HEK293 (cell line): Measurements from ENCODE around the gene SEMA4B.

Source experiments
- CTCF ChIA-PET: fragments of 350-600 bp; formaldehyde crosslinking; extraction: SDS; loops from one replicate; lab custom pipeline; 2021; ENCODE audit warnings: antibody characterized with exemption; lab: Yijun Ruan, JAX
- POLR2A ChIA-PET: fragments of 300-600 bp; formaldehyde crosslinking; extraction: SDS; loops from one replicate; lab custom pipeline; 2020; ENCODE audit warnings: antibody characterized with exemption, inconsistent platforms; lab: Yijun Ruan, JAX
- H3K27ac ChIP-seq: fragments of 200-500 bp; sonication (Bioruptor generic); 2 replicates; pipeline ENCODE4 v1.5.1; 2014; ENCODE audit warnings: low read depth, low read length, control low read depth, inconsistent platforms; ENCODE audit errors: extremely low read depth
- H3K36me3 ChIP-seq, 2 experiments: fragments of 200-500 bp in 1 of 2; sonication (Bioruptor generic) in 1 of 2; 1 replicate in 1 of 2; 2 replicates in 1 of 2; pipeline ENCODE4 v1.5.1; 2014 to 2017; ENCODE audit warnings: inconsistent platforms in 2 of 2, low read length in 2 of 2; ENCODE audit not compliant: control insufficient read depth in 2 of 2, insufficient read depth in 1 of 2
- H3K4me1 ChIP-seq: fragments of 200-500 bp; sonication (Bioruptor generic); 2 replicates; pipeline ENCODE4 v1.5.1; 2014; ENCODE audit warnings: mild to moderate bottlenecking, low read length, inconsistent platforms; ENCODE audit not compliant: control insufficient read depth, insufficient read depth
- H3K4me3 ChIP-seq: 2 replicates; pipeline ENCODE4 v1.5.1; 2011; ENCODE audit warnings: low read depth, mild to moderate bottlenecking, control low read depth, low read length, moderate library complexity
- H3K9me3 ChIP-seq: fragments of 200-500 bp; sonication (Bioruptor generic); 2 replicates; pipeline ENCODE4 v1.5.1; 2014; ENCODE audit warnings: low read depth, low read length, inconsistent platforms; ENCODE audit not compliant: control insufficient read depth, insufficient read depth
- BCL11A ChIP-seq: fragments of 450-650 bp; formaldehyde crosslinking; IDR thresholded peaks from 2 replicates; pipeline ENCODE4 v1.5.1; 2016; ENCODE audit warnings: low read depth, missing biosample characterization, missing genetic modification characterization
- GLIS1 ChIP-seq: fragments of 450-650 bp; formaldehyde crosslinking; IDR thresholded peaks from 2 replicates; pipeline ENCODE4 v1.5.1; 2016; ENCODE audit warnings: missing biosample characterization, missing genetic modification characterization
- GLIS2 ChIP-seq: fragments of 450-650 bp; formaldehyde crosslinking; IDR thresholded peaks from 2 replicates; pipeline ENCODE4 v1.5.1; 2016; ENCODE audit warnings: missing biosample characterization, missing genetic modification characterization
- IKZF3 ChIP-seq: fragments of 450-650 bp; IDR thresholded peaks from 2 replicates; pipeline ENCODE4 v1.5.0; 2018; ENCODE audit warnings: missing biosample characterization, mild to moderate bottlenecking, missing genetic modification characterization, moderate library complexity
- KLF1 ChIP-seq: fragments of 450-650 bp; formaldehyde crosslinking; IDR thresholded peaks from 2 replicates; pipeline ENCODE4 v1.5.1; 2016; ENCODE audit warnings: missing biosample characterization, missing genetic modification characterization
- ZBTB17 ChIP-seq: fragments of 450-650 bp; formaldehyde crosslinking; IDR thresholded peaks from 2 replicates; pipeline ENCODE4 v1.5.1; 2016; ENCODE audit warnings: missing biosample characterization, missing genetic modification characterization
- ZFP3 ChIP-seq: fragments of 450-650 bp; formaldehyde crosslinking; IDR thresholded peaks from 2 replicates; pipeline ENCODE4 v1.5.1; 2016; ENCODE audit warnings: low read depth, missing biosample characterization, missing genetic modification characterization
- ZNF19 ChIP-seq: fragments of 450-650 bp; formaldehyde crosslinking; IDR thresholded peaks from 2 replicates; pipeline ENCODE4; 2016; ENCODE audit warnings: missing biosample characterization, missing genetic modification characterization, low read depth
- ZNF404 ChIP-seq: fragments of 450-650 bp; formaldehyde crosslinking; IDR thresholded peaks from 2 replicates; pipeline ENCODE4 v1.5.1; 2017; ENCODE audit warnings: missing biosample characterization, missing genetic modification characterization
- ZNF629 ChIP-seq: fragments of 450-650 bp; formaldehyde crosslinking; IDR thresholded peaks from 2 replicates; pipeline ENCODE4 v1.5.1; 2017; ENCODE audit warnings: missing biosample characterization, missing genetic modification characterization
- TF ChIP-seq, protein P1 (sequence below): fragments of 450-650 bp; formaldehyde crosslinking; IDR thresholded peaks from 2 replicates; pipeline ENCODE4 v1.5.1; 2016; ENCODE audit warnings: missing biosample characterization, missing genetic modification characterization
- TF ChIP-seq, protein P2 (sequence below): fragments of 450-650 bp; formaldehyde crosslinking; IDR thresholded peaks from 2 replicates; pipeline ENCODE4 v1.5.1; 2016; ENCODE audit warnings: missing biosample characterization, missing genetic modification characterization
- TF ChIP-seq, protein P3 (sequence below): fragments of 450-650 bp; formaldehyde crosslinking; IDR thresholded peaks from 2 replicates; pipeline ENCODE4 v1.5.1; 2016; ENCODE audit warnings: missing biosample characterization, missing genetic modification characterization
- TF ChIP-seq, protein P4 (sequence below): fragments of 450-650 bp; formaldehyde crosslinking; IDR thresholded peaks from 2 replicates; pipeline ENCODE4 v1.5.1; 2016; ENCODE audit warnings: missing biosample characterization, missing genetic modification characterization
- TF ChIP-seq, protein P5 (sequence below): fragments of 450-650 bp; formaldehyde crosslinking; IDR thresholded peaks from 2 replicates; pipeline ENCODE4 v1.5.1; 2016; ENCODE audit warnings: missing biosample characterization, missing genetic modification characterization
- TF ChIP-seq, protein P6 (sequence below): fragments of 450-650 bp; formaldehyde crosslinking; IDR thresholded peaks from 2 replicates; pipeline ENCODE4 v1.5.1; 2016; ENCODE audit warnings: missing biosample characterization, missing genetic modification characterization
- TF ChIP-seq, protein P7 (sequence below): fragments of 450-650 bp; formaldehyde crosslinking; IDR thresholded peaks from 2 replicates; pipeline ENCODE4 v1.5.1; 2016; ENCODE audit warnings: missing biosample characterization, missing genetic modification characterization
- TF ChIP-seq, protein P8 (sequence below): IDR thresholded peaks from 2 replicates; pipeline ENCODE4 v1.6.1; 2011; ENCODE audit warnings: mild to moderate bottlenecking, low read depth, low read length, borderline replicate concordance

The SEMA4B gene

DNA sequence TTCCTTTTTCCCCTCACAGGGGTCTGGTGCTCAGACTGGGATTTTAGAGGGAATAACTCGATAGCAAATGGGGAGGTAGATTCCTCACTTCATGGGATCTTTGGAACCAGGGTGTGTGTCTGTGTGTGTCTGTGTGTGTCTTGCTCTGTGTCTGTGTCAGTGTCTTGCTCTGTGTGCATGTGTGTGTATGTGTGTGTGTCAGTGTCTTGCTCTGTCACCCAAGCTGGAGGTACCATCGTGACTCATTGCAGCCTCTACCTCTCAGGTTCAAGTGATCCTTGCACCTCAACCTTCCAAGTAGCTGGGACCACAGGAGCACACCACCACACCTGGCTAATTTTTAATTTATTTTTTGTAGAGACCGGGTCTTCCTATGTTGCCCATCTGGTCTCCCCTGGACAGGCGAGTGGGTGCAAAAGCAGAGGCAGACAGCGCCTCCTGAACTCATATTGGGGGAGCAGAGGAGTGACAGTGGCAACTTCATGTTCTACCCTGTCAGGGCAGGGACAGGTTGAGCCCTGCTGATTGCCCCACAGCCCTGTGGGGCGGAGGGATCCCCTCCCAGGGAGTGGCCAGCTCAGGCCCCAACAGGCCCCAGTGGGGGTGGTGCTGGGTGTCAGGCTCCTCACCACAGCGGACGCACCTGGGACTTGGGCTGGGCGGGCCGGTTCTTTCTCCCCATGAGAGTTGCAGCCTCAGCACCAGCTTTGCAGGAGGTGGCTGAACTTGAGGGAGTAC lies 10.4 kb upstream of the SEMA4B start (continued):
- TF ChIP-seq GLIS2 (tag by site-specific recombination) = peak; percentile 55
- TF ChIP-seq GLIS1 (tag by site-specific recombination) = peak; percentile 96
- TF ChIP-seq, protein P1, sequence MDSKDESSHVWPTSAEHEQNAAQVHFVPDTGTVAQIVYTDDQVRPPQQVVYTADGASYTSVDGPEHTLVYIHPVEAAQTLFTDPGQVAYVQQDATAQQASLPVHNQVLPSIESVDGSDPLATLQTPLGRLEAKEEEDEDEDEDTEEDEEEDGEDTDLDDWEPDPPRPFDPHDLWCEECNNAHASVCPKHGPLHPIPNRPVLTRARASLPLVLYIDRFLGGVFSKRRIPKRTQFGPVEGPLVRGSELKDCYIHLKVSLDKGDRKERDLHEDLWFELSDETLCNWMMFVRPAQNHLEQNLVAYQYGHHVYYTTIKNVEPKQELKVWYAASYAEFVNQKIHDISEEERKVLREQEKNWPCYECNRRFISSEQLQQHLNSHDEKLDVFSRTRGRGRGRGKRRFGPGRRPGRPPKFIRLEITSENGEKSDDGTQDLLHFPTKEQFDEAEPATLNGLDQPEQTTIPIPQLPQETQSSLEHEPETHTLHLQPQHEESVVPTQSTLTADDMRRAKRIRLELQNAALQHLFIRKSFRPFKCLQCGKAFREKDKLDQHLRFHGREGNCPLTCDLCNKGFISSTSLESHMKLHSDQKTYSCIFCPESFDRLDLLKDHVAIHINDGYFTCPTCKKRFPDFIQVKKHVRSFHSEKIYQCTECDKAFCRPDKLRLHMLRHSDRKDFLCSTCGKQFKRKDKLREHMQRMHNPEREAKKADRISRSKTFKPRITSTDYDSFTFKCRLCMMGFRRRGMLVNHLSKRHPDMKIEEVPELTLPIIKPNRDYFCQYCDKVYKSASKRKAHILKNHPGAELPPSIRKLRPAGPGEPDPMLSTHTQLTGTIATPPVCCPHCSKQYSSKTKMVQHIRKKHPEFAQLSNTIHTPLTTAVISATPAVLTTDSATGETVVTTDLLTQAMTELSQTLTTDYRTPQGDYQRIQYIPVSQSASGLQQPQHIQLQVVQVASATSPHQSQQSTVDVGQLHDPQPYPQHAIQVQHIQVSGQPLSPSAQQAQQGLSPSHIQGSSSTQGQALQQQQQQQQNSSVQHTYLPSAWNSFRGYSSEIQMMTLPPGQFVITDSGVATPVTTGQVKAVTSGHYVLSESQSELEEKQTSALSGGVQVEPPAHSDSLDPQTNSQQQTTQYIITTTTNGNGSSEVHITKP = peak; percentile 78
- TF ChIP-seq, protein P2, sequence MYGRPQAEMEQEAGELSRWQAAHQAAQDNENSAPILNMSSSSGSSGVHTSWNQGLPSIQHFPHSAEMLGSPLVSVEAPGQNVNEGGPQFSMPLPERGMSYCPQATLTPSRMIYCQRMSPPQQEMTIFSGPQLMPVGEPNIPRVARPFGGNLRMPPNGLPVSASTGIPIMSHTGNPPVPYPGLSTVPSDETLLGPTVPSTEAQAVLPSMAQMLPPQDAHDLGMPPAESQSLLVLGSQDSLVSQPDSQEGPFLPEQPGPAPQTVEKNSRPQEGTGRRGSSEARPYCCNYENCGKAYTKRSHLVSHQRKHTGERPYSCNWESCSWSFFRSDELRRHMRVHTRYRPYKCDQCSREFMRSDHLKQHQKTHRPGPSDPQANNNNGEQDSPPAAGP (tag by site-specific recombination) = 0 out of 2 replicates have a peak, but pooled peaks have one; percentile 20
- peak; percentile 94 for TF ChIP-seq KLF1 (tag by site-specific recombination)
- no peak for TF ChIP-seq ZNF404 (tag by site-specific recombination)

DNA sequence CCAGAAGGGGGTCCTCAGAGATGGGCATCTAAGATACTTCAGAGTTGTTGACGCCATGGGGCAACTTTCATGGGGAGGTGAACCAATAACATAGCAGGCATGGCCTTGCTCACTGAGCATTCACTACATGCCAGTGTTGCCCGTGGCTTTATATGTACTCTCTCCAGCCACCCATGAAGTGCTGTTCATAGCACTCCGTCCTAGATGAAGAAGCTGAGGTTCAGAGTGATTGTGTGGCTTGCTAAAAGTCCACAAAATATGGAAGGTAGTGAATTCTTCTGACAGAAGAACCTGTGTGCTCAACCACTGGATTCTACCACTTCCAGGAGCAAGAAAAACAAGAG lies 9.8 kb upstream of the SEMA4B start:
- Histone ChIP-seq H3K27ac (no peak overlapping the region), H3K4me3 (no peak overlapping the region), H3K36me3 (no peaks in the 10 kb centered on the region; a peak in 1 of 3 replicates), H3K9me3 (no peaks in the 10 kb centered on the region), H3K4me1 (peaks cover 7% of the 10 kb centered on the region)
- CTCF ChIA-PET = interaction anchor here (2.7 to 3.1 kb wide), 2 partner anchors 23 to 27 kb away, joined by 7 to 12 read pairs; no protein-coding TSS in a partner anchor
- POLR2A ChIA-PET = interaction anchor here (1.5 to 3.2 kb wide), 2 partner anchors 10 to 22 kb away, joined by 3 to 48 read pairs; partner anchors contain the start of gene SEMA4B
- TF ChIP-seq, protein P3, sequence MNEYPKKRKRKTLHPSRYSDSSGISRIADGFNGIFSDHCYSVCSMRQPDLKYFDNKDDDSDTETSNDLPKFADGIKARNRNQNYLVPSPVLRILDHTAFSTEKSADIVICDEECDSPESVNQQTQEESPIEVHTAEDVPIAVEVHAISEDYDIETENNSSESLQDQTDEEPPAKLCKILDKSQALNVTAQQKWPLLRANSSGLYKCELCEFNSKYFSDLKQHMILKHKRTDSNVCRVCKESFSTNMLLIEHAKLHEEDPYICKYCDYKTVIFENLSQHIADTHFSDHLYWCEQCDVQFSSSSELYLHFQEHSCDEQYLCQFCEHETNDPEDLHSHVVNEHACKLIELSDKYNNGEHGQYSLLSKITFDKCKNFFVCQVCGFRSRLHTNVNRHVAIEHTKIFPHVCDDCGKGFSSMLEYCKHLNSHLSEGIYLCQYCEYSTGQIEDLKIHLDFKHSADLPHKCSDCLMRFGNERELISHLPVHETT (tag by site-specific recombination) = no peak
- TF ChIP-seq, protein P4, sequence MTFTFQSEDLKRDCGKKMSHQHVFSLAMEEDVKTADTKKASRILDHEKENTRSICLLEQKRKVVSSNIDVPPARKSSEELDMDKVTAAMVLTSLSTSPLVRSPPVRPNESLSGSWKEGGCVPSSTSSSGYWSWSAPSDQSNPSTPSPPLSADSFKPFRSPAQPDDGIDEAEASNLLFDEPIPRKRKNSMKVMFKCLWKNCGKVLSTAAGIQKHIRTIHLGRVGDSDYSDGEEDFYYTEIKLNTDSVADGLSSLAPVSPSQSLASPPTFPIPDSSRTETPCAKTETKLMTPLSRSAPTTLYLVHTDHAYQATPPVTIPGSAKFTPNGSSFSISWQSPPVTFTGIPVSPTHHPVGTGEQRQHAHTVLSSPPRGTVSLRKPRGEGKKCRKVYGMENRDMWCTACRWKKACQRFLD (tag by site-specific recombination) = no peak
- TF ChIP-seq ZNF629 (tag by site-specific recombination) = no peak
- TF ChIP-seq IKZF3 (tag by site-specific recombination) = no peak
- TF ChIP-seq BCL11A (tag by site-specific recombination) = no peak
- no peak for TF ChIP-seq ZBTB17 (tag by site-specific recombination)
- TF ChIP-seq, protein P5, sequence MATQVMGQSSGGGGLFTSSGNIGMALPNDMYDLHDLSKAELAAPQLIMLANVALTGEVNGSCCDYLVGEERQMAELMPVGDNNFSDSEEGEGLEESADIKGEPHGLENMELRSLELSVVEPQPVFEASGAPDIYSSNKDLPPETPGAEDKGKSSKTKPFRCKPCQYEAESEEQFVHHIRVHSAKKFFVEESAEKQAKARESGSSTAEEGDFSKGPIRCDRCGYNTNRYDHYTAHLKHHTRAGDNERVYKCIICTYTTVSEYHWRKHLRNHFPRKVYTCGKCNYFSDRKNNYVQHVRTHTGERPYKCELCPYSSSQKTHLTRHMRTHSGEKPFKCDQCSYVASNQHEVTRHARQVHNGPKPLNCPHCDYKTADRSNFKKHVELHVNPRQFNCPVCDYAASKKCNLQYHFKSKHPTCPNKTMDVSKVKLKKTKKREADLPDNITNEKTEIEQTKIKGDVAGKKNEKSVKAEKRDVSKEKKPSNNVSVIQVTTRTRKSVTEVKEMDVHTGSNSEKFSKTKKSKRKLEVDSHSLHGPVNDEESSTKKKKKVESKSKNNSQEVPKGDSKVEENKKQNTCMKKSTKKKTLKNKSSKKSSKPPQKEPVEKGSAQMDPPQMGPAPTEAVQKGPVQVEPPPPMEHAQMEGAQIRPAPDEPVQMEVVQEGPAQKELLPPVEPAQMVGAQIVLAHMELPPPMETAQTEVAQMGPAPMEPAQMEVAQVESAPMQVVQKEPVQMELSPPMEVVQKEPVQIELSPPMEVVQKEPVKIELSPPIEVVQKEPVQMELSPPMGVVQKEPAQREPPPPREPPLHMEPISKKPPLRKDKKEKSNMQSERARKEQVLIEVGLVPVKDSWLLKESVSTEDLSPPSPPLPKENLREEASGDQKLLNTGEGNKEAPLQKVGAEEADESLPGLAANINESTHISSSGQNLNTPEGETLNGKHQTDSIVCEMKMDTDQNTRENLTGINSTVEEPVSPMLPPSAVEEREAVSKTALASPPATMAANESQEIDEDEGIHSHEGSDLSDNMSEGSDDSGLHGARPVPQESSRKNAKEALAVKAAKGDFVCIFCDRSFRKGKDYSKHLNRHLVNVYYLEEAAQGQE = no peak
- no peak for TF ChIP-seq ZNF19 (tag by site-specific recombination)
- no peak for TF ChIP-seq ZFP3 (tag by site-specific recombination)
- TF ChIP-seq, protein P6, sequence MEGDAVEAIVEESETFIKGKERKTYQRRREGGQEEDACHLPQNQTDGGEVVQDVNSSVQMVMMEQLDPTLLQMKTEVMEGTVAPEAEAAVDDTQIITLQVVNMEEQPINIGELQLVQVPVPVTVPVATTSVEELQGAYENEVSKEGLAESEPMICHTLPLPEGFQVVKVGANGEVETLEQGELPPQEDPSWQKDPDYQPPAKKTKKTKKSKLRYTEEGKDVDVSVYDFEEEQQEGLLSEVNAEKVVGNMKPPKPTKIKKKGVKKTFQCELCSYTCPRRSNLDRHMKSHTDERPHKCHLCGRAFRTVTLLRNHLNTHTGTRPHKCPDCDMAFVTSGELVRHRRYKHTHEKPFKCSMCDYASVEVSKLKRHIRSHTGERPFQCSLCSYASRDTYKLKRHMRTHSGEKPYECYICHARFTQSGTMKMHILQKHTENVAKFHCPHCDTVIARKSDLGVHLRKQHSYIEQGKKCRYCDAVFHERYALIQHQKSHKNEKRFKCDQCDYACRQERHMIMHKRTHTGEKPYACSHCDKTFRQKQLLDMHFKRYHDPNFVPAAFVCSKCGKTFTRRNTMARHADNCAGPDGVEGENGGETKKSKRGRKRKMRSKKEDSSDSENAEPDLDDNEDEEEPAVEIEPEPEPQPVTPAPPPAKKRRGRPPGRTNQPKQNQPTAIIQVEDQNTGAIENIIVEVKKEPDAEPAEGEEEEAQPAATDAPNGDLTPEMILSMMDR = no peak
- TF ChIP-seq, protein P7, sequence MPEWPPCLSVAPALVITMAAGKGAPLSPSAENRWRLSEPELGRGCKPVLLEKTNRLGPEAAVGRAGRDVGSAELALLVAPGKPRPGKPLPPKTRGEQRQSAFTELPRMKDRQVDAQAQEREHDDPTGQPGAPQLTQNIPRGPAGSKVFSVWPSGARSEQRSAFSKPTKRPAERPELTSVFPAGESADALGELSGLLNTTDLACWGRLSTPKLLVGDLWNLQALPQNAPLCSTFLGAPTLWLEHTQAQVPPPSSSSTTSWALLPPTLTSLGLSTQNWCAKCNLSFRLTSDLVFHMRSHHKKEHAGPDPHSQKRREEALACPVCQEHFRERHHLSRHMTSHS (tag by site-specific recombination) = no peak
- TF ChIP-seq, protein P8, sequence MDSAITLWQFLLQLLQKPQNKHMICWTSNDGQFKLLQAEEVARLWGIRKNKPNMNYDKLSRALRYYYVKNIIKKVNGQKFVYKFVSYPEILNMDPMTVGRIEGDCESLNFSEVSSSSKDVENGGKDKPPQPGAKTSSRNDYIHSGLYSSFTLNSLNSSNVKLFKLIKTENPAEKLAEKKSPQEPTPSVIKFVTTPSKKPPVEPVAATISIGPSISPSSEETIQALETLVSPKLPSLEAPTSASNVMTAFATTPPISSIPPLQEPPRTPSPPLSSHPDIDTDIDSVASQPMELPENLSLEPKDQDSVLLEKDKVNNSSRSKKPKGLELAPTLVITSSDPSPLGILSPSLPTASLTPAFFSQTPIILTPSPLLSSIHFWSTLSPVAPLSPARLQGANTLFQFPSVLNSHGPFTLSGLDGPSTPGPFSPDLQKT = no peak
